Naive B cell (primary cell): ENCODE results near the gene CDK6. TPM values are rescaled to one million over a fixed set of nuclear protein-coding genes. Genes with fewer than 3 reads are reported as not detected.
"Not testable (repeated sequence)": the region's sequence is repeated elsewhere in the genome, so short reads cannot be mapped to it uniquely, and the experiment has no call there.

Experiments used
- ATAC-seq, 2 donors: fragments of 150-1000 bp; cut with Tn5 transposase; 2 replicates each; pipeline ENCODE4 v1.10.0; 2021; ENCODE audit warnings: low read depth in 2 of 2, mild to moderate bottlenecking in 2 of 2, moderate library complexity in 2 of 2
- DNase-seq: peaks from one replicate; pipeline ENCODE4 v3.0.0; 2022
- H3K27ac Mint-ChIP-seq, 6 donors: one replicate each; pipeline ENCODE4 v1.8.0; 2020 to 2022; ENCODE audit warnings: mild to moderate bottlenecking in 6 of 6, mixed read lengths in 6 of 6, moderate library complexity in 5 of 6, inconsistent platforms in 2 of 6
- H3K27me3 Mint-ChIP-seq, 3 donors: one replicate each; pipeline ENCODE4 v1.8.0; 2021 to 2022; ENCODE audit warnings: mixed read lengths in 3 of 3, mild to moderate bottlenecking in 1 of 3
- H3K36me3 Mint-ChIP-seq, 2 donors: one replicate each; pipeline ENCODE4 v1.8.0; 2020 to 2022; ENCODE audit warnings: mixed read lengths in 2 of 2, inconsistent platforms in 1 of 2, mild to moderate bottlenecking in 1 of 2
- H3K4me1 Mint-ChIP-seq, 3 donors: one replicate each; pipeline ENCODE4 v1.8.0; 2020 to 2022; ENCODE audit warnings: mixed read lengths in 3 of 3, inconsistent platforms in 1 of 3, mild to moderate bottlenecking in 1 of 3, moderate library complexity in 1 of 3
- H3K4me3 Mint-ChIP-seq, 8 donors: one replicate each; pipeline ENCODE4 v1.8.0; 2020 to 2022; ENCODE audit warnings: mild to moderate bottlenecking in 8 of 8, mixed read lengths in 8 of 8, moderate library complexity in 8 of 8, inconsistent platforms in 2 of 8
- H3K9me3 Mint-ChIP-seq, 7 donors: one replicate each; pipeline ENCODE4 v1.8.0; 2020 to 2022; ENCODE audit warnings: mixed read lengths in 7 of 7, mild to moderate bottlenecking in 5 of 7, inconsistent platforms in 2 of 7, moderate library complexity in 1 of 7
- polyA plus RNA-seq, 6 donors: library from polyadenylated mRNA; unstranded; fragments of 300-500 nt; fragmentation: Illumina TruSeq; gene quantifications; one replicate each; pipeline ENCODE4 v1.2.3, GENCODE V29; 2021; ENCODE audit warnings: low read depth in 6 of 6

Gene CDK6
- polyA plus RNA-seq, 6 donors from 2014 or later = 3.3 to 15.7 (median 9.6) TPM

- Mint-ChIP-seq H3K4me3 (no peak overlapping the region), H3K4me1 (no peaks in the 10 kb centered on the region), H3K36me3 (peaks cover 8 to 17% of the 10 kb centered on the region in 2 donors), H3K27me3 (no peaks in the 10 kb centered on the region), H3K27ac (no peak overlapping the region), H3K9me3 (peaks cover 3 to 24% (median 18%) of the 10 kb centered on the region in 7 donors)
- DNase-seq (no peak), ATAC-seq (no peak)
Observed at GRCh38 chr7:92868683-92869293, 32.4 kb upstream of the CDK6 start.

GRCh38 chr7:92864169-92864568 lies 27.8 kb upstream of the CDK6 start:
- not testable (repeated sequence) for H3K4me3 Mint-ChIP-seq, H3K36me3 Mint-ChIP-seq, H3K4me1 Mint-ChIP-seq, H3K27me3 Mint-ChIP-seq, DNase-seq, ATAC-seq
- Mint-ChIP-seq H3K27ac (peak overlapping the region in 1 of 6 donors; percentile 10), H3K9me3 (peaks cover 0 to 18% (median 10%) of the 10 kb centered on the region in 7 donors)

DNA sequence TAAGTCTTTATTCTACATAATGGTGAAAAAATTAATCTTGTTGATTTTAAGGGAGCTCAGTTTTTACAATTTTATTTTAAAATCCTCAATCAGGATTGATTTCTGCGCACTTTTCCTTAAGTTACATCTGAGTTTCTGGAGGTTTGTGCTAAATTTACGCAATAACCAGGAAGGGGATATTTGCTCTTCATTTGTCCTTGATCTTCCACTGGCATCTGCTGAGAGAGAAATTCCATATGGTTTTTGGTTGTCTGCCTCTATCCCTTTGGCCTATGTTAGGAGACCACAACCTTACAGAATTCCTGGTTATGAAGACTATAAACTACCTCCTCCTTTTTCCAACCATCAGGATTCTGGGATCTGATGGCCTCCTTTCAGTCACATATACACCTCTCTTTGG lies 20.1 kb upstream of the CDK6 start:
- no peak for ATAC-seq
- H3K27me3 Mint-ChIP-seq = no peaks in the 10 kb centered on the region
- no peak for DNase-seq
- H3K4me3 Mint-ChIP-seq = no peak overlapping the region
- no peak overlapping the region for H3K27ac Mint-ChIP-seq
- H3K9me3 Mint-ChIP-seq = no peaks in the 10 kb centered on the region
- no peaks in the 10 kb centered on the region for H3K4me1 Mint-ChIP-seq
- H3K36me3 Mint-ChIP-seq = no peaks in the 10 kb centered on the region

GRCh38 chr7:92854501-92855238 lies 18.3 kb upstream of the CDK6 start:
- Mint-ChIP-seq H3K9me3 (no peaks in the 10 kb centered on the region), H3K4me3 (no peak overlapping the region), H3K4me1 (no peaks in the 10 kb centered on the region), H3K27ac (no peak overlapping the region), H3K36me3 (no peaks in the 10 kb centered on the region), H3K27me3 (no peaks in the 10 kb centered on the region)
- DNase-seq = no peak
- ATAC-seq = no peak

GRCh38 chr7:92851732-92852131 lies 15.4 kb upstream of the CDK6 start:
- DNase-seq (no peak), ATAC-seq (no peak)
- Mint-ChIP-seq H3K27ac (no peak overlapping the region), H3K9me3 (no peaks in the 10 kb centered on the region), H3K4me3 (no peak overlapping the region), H3K27me3 (peaks cover 0 to 8% (median 0%) of the 10 kb centered on the region in 3 donors), H3K36me3 (no peaks in the 10 kb centered on the region), H3K4me1 (no peaks in the 10 kb centered on the region)

- Mint-ChIP-seq H3K4me3 (no peak overlapping the region), H3K27ac (no peak overlapping the region), H3K9me3 (no peaks in the 10 kb centered on the region), H3K27me3 (peaks cover 0 to 8% (median 0%) of the 10 kb centered on the region in 3 donors), H3K36me3 (no peaks in the 10 kb centered on the region), H3K4me1 (no peaks in the 10 kb centered on the region)
- ATAC-seq = no peak
- no peak for DNase-seq
Observed at GRCh38 chr7:92850516-92850915, 14.1 kb upstream of the CDK6 start.

GRCh38 chr7:92849322-92849721 lies 12.9 kb upstream of the CDK6 start:
- no peaks in the 10 kb centered on the region for H3K9me3 Mint-ChIP-seq
- no peak overlapping the region for H3K27ac Mint-ChIP-seq
- H3K4me1 Mint-ChIP-seq = no peaks in the 10 kb centered on the region
- H3K4me3 Mint-ChIP-seq = no peak overlapping the region
- ATAC-seq (no peak), DNase-seq (no peak)
- no peaks in the 10 kb centered on the region for H3K36me3 Mint-ChIP-seq
- H3K27me3 Mint-ChIP-seq = peaks cover 0 to 8% (median 0%) of the 10 kb centered on the region in 3 donors

DNA sequence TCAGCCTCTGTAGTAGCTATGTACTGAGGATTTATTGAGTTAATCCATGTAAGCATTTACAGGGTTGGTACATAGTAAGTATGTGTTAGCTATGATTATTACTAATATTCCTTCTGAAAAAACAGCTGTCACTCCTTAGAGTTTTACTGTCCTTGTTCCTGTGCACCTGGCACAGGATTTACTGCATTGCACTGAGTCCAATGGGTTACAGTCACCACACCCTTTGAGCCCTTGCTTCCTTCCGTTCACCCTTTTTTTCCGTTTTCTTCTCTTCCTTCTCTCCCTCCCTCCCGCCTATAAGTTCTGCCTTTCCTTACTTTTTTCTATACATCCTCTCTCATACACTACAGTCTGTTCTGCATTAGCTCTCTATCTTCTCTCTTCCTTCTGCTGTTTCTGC lies 12.5 kb upstream of the CDK6 start:
- no peak overlapping the region for H3K4me3 Mint-ChIP-seq
- H3K4me1 Mint-ChIP-seq = no peaks in the 10 kb centered on the region
- peaks cover 0 to 8% (median 0%) of the 10 kb centered on the region in 3 donors for H3K27me3 Mint-ChIP-seq
- DNase-seq = no peak
- H3K9me3 Mint-ChIP-seq = peaks cover 0 to under 1% (median 0%) of the 10 kb centered on the region in 7 donors
- no peak overlapping the region for H3K27ac Mint-ChIP-seq
- no peak for ATAC-seq
- H3K36me3 Mint-ChIP-seq = no peaks in the 10 kb centered on the region

DNA sequence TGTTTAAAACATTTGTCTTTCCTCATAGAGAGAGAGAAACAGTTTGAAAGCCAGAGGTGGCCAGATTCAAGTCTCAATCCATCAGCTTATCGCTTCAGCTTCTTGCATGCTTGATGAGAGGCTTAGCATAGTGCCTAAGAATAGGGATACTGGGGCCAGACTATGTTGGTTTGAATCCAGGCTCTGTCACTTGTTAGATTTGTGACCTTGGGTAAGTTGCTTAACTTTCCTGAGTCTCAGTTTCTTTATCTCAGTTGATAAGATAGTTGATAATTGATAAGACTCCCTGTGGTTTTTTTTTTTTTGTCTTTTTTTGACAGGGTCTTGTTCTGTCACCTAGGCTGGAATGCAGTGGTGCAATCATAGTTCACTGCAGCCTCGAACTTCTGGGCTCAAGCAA lies 12.1 kb upstream of the CDK6 start:
- H3K36me3 Mint-ChIP-seq = no peaks in the 10 kb centered on the region
- peaks cover 0 to 5% (median 0%) of the 10 kb centered on the region in 7 donors for H3K9me3 Mint-ChIP-seq
- ATAC-seq (no peak), DNase-seq (no peak)
- peaks cover 0 to 8% (median 0%) of the 10 kb centered on the region in 3 donors for H3K27me3 Mint-ChIP-seq
- H3K4me3 Mint-ChIP-seq = no peak overlapping the region
- H3K27ac Mint-ChIP-seq = no peak overlapping the region
- H3K4me1 Mint-ChIP-seq = no peaks in the 10 kb centered on the region

- no peak for ATAC-seq
Observed at GRCh38 chr7:92847305-92847704, 10.9 kb upstream of the CDK6 start.

GRCh38 chr7:92845736-92846135 lies 9.4 kb upstream of the CDK6 start:
- DNase-seq (no peak), ATAC-seq (no peak)
- Mint-ChIP-seq H3K4me1 (no peaks in the 10 kb centered on the region), H3K9me3 (peaks cover 0 to 5% (median 0%) of the 10 kb centered on the region in 7 donors), H3K27me3 (peaks cover 0 to 8% (median 0%) of the 10 kb centered on the region in 3 donors), H3K4me3 (no peak overlapping the region), H3K36me3 (no peaks in the 10 kb centered on the region), H3K27ac (no peak overlapping the region)

More at GRCh38 chr7:92847305-92847704, 10.9 kb upstream of the CDK6 start:
- Mint-ChIP-seq H3K4me3 (no peak overlapping the region), H3K27ac (no peak overlapping the region), H3K4me1 (no peaks in the 10 kb centered on the region), H3K36me3 (no peaks in the 10 kb centered on the region), H3K9me3 (peaks cover 0 to 5% (median 0%) of the 10 kb centered on the region in 7 donors), H3K27me3 (peaks cover 0 to 8% (median 0%) of the 10 kb centered on the region in 3 donors)
- DNase-seq = no peak

- Mint-ChIP-seq H3K4me1 (no peaks in the 10 kb centered on the region), H3K36me3 (no peaks in the 10 kb centered on the region), H3K27me3 (peaks cover 0 to 1% (median 0%) of the 10 kb centered on the region in 3 donors), H3K4me3 (peak overlapping the region in 1 of 8 donors; percentile 2), H3K9me3 (peaks cover 0 to 5% (median 0%) of the 10 kb centered on the region in 7 donors), H3K27ac (no peak overlapping the region)
- no peak for DNase-seq
- no peak for ATAC-seq
Observed at GRCh38 chr7:92843781-92844180, 7.4 kb upstream of the CDK6 start.

DNA sequence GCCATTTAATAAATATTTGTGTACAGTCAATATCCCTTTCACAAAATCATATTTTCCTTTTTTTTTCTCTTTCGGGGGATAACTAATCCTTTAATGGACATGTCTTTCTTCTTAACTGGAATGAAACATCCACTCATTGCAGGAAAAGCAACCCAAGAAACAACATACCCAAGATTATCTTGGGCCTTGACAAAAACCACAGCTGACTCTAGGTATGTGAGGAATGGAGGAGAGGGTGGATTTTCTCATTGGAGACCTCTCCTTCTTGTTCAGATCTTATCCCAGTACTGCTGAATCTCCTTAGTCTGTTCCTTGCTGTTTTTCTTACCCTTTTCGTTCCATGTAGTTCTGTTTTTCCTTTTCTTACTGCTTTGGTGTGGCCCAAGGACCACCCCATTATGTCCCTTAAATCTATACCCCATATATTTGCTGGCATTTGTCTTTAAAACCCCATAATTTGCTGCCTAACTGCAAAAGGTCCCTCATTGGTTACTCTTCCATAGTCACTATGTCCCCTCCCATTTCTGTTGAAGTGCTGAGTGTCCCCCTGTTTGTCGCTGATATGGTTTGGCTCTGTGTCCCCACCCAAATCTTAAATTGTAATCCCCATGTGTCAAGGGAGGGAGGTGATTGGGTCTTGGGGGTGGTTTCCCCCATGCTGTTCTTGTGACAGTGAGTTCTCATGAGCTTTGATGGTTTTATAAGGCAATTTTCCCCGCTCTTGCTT lies 6.8 kb upstream of the CDK6 start:
- H3K4me3 Mint-ChIP-seq = no peak overlapping the region
- peaks cover 0 to 5% (median 0%) of the 10 kb centered on the region in 7 donors for H3K9me3 Mint-ChIP-seq
- no peaks in the 10 kb centered on the region for H3K4me1 Mint-ChIP-seq
- DNase-seq (no peak), ATAC-seq (no peak)
- H3K27me3 Mint-ChIP-seq = no peaks in the 10 kb centered on the region
- no peak overlapping the region for H3K27ac Mint-ChIP-seq
- no peaks in the 10 kb centered on the region for H3K36me3 Mint-ChIP-seq

- Mint-ChIP-seq H3K36me3 (no peaks in the 10 kb centered on the region), H3K27ac (no peak overlapping the region)
Observed at GRCh38 chr7:92841192-92841591, 4.8 kb upstream of the CDK6 start.

More at GRCh38 chr7:92841192-92841591, 4.8 kb upstream of the CDK6 start:
- DNase-seq (no peak), ATAC-seq (no peak)
- Mint-ChIP-seq H3K27me3 (no peaks in the 10 kb centered on the region), H3K9me3 (peaks cover 0 to 5% (median 0%) of the 10 kb centered on the region in 7 donors), H3K4me1 (peaks cover 6 to 8% (median 7%) of the 10 kb centered on the region in 3 donors), H3K4me3 (no peak overlapping the region)
